ENCODE results near the gene SLC48A1. TPM values are rescaled to one million over a fixed set of nuclear protein-coding genes. Genes with fewer than 3 reads are reported as not detected.

SLC48A1 gene
- total RNA-seq, 1 experiment from 2014 or later = 20.0 TPM

DNA sequence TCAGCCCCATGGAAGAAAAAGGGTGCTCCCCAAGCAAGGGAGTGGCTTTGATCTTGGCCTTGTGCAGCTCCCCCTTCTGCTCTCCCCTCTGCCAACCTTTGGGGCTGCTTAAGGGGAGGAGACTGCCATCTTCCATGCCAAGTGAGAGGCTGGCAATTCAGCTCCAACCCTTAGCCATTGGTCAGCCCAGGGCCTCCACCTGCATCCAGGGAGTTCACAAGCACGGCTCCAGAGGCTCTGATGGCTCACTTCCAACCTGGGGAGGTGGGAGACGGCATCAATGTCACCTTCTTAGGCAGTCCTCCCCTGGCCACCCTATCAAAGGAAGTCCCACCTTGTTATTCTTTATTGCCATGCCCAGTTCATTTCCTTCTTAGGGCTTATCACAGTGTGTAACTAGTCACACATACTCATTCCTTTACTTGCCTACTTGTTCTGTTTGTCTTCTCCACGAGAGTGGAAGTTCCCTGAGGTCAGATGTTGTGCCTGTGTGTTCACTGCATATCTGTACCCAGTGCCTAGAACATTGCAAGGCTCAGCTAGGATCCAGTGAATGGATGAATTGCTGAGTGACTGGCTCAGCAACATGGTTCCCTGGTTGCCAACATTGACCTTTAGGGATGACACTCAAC, 41.6 kb downstream of the SLC48A1 start:
- H4K20me1 ChIP-seq (ENCODE audit: insufficient read depth) = no peaks in the 10 kb centered on the region
- no peak overlapping the region for H3K9ac ChIP-seq (ENCODE audit: low read length)
- peaks cover 44 to 94% of the 10 kb centered on the region in 2 experiments for H3K4me1 ChIP-seq (ENCODE audit: control insufficient read depth in 1 of 2, insufficient read depth in 2 of 2, low read length in 2 of 2)
- no peak overlapping the region for H3K4me3 ChIP-seq (replicated peaks in 1 of 2; ENCODE audit: low read depth in 1 of 2, low read length in 2 of 2)
- no peak overlapping the region for H3K27ac ChIP-seq (ENCODE audit: low read depth, low read length)
- intact Hi-C loops (cut with micrococcal nuclease) = no loop called here
- H3K9me2 ChIP-seq (ENCODE audit: insufficient read depth) = no peaks in the 10 kb centered on the region
- no TSS peak for BruUV-seq (replicated peaks)
- TF ChIP-seq ELF1 (IDR thresholded peaks at IDR 0.05; ENCODE audit: borderline replicate concordance, low read depth) (no peak), EZH2 (IDR thresholded peaks at IDR 0.05) (no peak), EZH2phosphoT487 (IDR thresholded peaks at IDR 0.05; ENCODE audit: borderline replicate concordance) (no peak), SP1 (IDR thresholded peaks at IDR 0.05; ENCODE audit: low read depth) (no peak), CBX3 (IDR thresholded peaks at IDR 0.05; ENCODE audit: low read depth) (no peak), FOSL1 (IDR thresholded peaks at IDR 0.05; ENCODE audit: low read depth) (no peak), ZNF274 (IDR thresholded peaks at IDR 0.05; ENCODE audit: low read depth, low read length) (no peak), SRF (IDR thresholded peaks at IDR 0.05; ENCODE audit: low read depth) (no peak), ZFX (IDR thresholded peaks at IDR 0.05) (no peak), YY1 (IDR thresholded peaks at IDR 0.05; ENCODE audit: extremely low read depth, insufficient replicate concordance, low read depth, low read length) (no peak), JUND (IDR thresholded peaks at IDR 0.05) (no peak), POLR2AphosphoS5 (IDR thresholded peaks at IDR 0.05; ENCODE audit: low read depth, low read length) (no peak), EGR1 (IDR thresholded peaks at IDR 0.05; ENCODE audit: low read depth) (no peak), SIN3A (IDR thresholded peaks at IDR 0.05; ENCODE audit: low read depth) (no peak), RAD21 (IDR thresholded peaks at IDR 0.05; ENCODE audit: low read depth) (no peak)
- TF ChIP-seq, protein P1, sequence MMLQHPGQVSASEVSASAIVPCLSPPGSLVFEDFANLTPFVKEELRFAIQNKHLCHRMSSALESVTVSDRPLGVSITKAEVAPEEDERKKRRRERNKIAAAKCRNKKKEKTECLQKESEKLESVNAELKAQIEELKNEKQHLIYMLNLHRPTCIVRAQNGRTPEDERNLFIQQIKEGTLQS (IDR thresholded peaks at IDR 0.05) = no peak
- TF ChIP-seq, protein P2, sequence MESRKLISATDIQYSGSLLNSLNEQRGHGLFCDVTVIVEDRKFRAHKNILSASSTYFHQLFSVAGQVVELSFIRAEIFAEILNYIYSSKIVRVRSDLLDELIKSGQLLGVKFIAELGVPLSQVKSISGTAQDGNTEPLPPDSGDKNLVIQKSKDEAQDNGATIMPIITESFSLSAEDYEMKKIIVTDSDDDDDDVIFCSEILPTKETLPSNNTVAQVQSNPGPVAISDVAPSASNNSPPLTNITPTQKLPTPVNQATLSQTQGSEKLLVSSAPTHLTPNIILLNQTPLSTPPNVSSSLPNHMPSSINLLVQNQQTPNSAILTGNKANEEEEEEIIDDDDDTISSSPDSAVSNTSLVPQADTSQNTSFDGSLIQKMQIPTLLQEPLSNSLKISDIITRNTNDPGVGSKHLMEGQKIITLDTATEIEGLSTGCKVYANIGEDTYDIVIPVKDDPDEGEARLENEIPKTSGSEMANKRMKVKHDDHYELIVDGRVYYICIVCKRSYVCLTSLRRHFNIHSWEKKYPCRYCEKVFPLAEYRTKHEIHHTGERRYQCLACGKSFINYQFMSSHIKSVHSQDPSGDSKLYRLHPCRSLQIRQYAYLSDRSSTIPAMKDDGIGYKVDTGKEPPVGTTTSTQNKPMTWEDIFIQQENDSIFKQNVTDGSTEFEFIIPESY (IDR thresholded peaks at IDR 0.05; ENCODE audit: extremely low read depth, insufficient replicate concordance, low read length) = no peak
- TF ChIP-seq, protein P3, sequence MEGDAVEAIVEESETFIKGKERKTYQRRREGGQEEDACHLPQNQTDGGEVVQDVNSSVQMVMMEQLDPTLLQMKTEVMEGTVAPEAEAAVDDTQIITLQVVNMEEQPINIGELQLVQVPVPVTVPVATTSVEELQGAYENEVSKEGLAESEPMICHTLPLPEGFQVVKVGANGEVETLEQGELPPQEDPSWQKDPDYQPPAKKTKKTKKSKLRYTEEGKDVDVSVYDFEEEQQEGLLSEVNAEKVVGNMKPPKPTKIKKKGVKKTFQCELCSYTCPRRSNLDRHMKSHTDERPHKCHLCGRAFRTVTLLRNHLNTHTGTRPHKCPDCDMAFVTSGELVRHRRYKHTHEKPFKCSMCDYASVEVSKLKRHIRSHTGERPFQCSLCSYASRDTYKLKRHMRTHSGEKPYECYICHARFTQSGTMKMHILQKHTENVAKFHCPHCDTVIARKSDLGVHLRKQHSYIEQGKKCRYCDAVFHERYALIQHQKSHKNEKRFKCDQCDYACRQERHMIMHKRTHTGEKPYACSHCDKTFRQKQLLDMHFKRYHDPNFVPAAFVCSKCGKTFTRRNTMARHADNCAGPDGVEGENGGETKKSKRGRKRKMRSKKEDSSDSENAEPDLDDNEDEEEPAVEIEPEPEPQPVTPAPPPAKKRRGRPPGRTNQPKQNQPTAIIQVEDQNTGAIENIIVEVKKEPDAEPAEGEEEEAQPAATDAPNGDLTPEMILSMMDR (IDR thresholded peaks at IDR 0.05 in 2 of 3, conservative IDR thresholded peaks at IDR 0.05 in 1 of 3; ENCODE audit: borderline replicate concordance in 1 of 3, insufficient read depth in 1 of 3, low read depth in 2 of 3, low read length in 2 of 3) = no peak
- TF ChIP-seq, protein P4, sequence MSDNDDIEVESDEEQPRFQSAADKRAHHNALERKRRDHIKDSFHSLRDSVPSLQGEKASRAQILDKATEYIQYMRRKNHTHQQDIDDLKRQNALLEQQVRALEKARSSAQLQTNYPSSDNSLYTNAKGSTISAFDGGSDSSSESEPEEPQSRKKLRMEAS (IDR thresholded peaks at IDR 0.05) = no peak
- TF ChIP-seq, protein P5, sequence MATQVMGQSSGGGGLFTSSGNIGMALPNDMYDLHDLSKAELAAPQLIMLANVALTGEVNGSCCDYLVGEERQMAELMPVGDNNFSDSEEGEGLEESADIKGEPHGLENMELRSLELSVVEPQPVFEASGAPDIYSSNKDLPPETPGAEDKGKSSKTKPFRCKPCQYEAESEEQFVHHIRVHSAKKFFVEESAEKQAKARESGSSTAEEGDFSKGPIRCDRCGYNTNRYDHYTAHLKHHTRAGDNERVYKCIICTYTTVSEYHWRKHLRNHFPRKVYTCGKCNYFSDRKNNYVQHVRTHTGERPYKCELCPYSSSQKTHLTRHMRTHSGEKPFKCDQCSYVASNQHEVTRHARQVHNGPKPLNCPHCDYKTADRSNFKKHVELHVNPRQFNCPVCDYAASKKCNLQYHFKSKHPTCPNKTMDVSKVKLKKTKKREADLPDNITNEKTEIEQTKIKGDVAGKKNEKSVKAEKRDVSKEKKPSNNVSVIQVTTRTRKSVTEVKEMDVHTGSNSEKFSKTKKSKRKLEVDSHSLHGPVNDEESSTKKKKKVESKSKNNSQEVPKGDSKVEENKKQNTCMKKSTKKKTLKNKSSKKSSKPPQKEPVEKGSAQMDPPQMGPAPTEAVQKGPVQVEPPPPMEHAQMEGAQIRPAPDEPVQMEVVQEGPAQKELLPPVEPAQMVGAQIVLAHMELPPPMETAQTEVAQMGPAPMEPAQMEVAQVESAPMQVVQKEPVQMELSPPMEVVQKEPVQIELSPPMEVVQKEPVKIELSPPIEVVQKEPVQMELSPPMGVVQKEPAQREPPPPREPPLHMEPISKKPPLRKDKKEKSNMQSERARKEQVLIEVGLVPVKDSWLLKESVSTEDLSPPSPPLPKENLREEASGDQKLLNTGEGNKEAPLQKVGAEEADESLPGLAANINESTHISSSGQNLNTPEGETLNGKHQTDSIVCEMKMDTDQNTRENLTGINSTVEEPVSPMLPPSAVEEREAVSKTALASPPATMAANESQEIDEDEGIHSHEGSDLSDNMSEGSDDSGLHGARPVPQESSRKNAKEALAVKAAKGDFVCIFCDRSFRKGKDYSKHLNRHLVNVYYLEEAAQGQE (IDR thresholded peaks at IDR 0.05; ENCODE audit: low read depth) = no peak
- ATAC-seq (no peak), DNase-seq (ENCODE audit: low read depth, low spot score) (no peak)
- no peaks in the 10 kb centered on the region for H3K36me3 ChIP-seq (ENCODE audit: control insufficient read depth in 1 of 2, insufficient read depth in 2 of 2, low read length in 2 of 2)
- H3K9me3 ChIP-seq (ENCODE audit: control insufficient read depth in 1 of 2, insufficient read depth in 1 of 2, low read depth in 1 of 2, low read length in 2 of 2) = no peaks in the 10 kb centered on the region
- peaks cover 94% of the 10 kb centered on the region for H3K79me2 ChIP-seq (ENCODE audit: insufficient read depth, low read length)
- peak overlapping the region; percentile 97; the same call in 1 of the 2 replicates for H3K4me2 ChIP-seq (ENCODE audit: low read length)
- ChIA-PET CTCF (interaction anchor here (3.7 kb wide), 1 partner anchor 23 kb away, joined by 20 read pairs; no protein-coding TSS in a partner anchor), RAD21 (ENCODE audit: low non-redundant PET in 1 of 2, low total read pairs in 2 of 2, uncharacterized antibody in 2 of 2, unreplicated experiment in 2 of 2) (no interaction called here), POLR2A (no interaction called here)
- no peak overlapping the region for H2AFZ ChIP-seq (ENCODE audit: low read depth, low read length, poor library complexity, severe bottlenecking)
- no peaks in the 10 kb centered on the region for H3K27me3 ChIP-seq (ENCODE audit: insufficient read depth, low read length)
